Measurements from ENCODE around the gene CHRNA10.

Gene CHRNA10

GRCh38 chr11:3671334-3672254 lies at the start of gene CHRNA10:
Gene CHRNA10, minus strand, starts transcription at chr11:3671384. Its CDS starts 72 bp downstream, at chr11:3671312.
- Histone ChIP-seq H3K27ac (no peak within 1 kb of the TSS), H3K4me3 (no peak within 1 kb of the TSS)

- Histone ChIP-seq H3K4me3 (no peak overlapping the region), H3K27ac (no peak overlapping the region)
These were observed 41.1 kb upstream of the CHRNA10 start for GRCh38 chr11:3712274-3712673.

- Histone ChIP-seq H3K27ac (peak overlapping the region in 2 of 21 experiments; percentile 17), H3K4me3 (no peak overlapping the region)
These were observed 39.5 kb upstream of the CHRNA10 start for GRCh38 chr11:3710485-3711259.

- H3K27ac ChIP-seq, result peak overlapping the region in 1 of 21 experiments; percentile 17
- no peak overlapping the region for H3K4me3 ChIP-seq
These were observed 38.8 kb upstream of the CHRNA10 start for GRCh38 chr11:3709977-3710376.

GRCh38 chr11:3707176-3707575 lies 36.0 kb upstream of the CHRNA10 start:
- Histone ChIP-seq H3K27ac (no peak overlapping the region), H3K4me3 (no peak overlapping the region)

GRCh38 chr11:3703383-3703782 lies 32.2 kb upstream of the CHRNA10 start:
- H3K4me3 ChIP-seq, result no peak overlapping the region
- no peak overlapping the region for H3K27ac ChIP-seq

GRCh38 chr11:3700910-3701309 lies 29.7 kb upstream of the CHRNA10 start:
- Histone ChIP-seq H3K4me3 (no peak overlapping the region), H3K27ac (no peak overlapping the region)

GRCh38 chr11:3700410-3700809 lies 29.2 kb upstream of the CHRNA10 start:
- no peak overlapping the region for H3K4me3 ChIP-seq
- H3K27ac ChIP-seq, result no peak overlapping the region

GRCh38 chr11:3686751-3687150 lies 15.6 kb upstream of the CHRNA10 start:
- Histone ChIP-seq H3K27ac (no peak overlapping the region), H3K4me3 (no peak overlapping the region)

GRCh38 chr11:3685923-3686322 lies 14.7 kb upstream of the CHRNA10 start:
- H3K27ac ChIP-seq, result no peak overlapping the region

GRCh38 chr11:3684819-3685172 lies 13.6 kb upstream of the CHRNA10 start:
- H3K27ac ChIP-seq, result no peak overlapping the region
- H3K4me3 ChIP-seq, result no peak overlapping the region

More at GRCh38 chr11:3685923-3686322, 14.7 kb upstream of the CHRNA10 start:
- H3K4me3 ChIP-seq, result no peak overlapping the region

GRCh38 chr11:3684129-3684818 lies 13.1 kb upstream of the CHRNA10 start:
- H3K27ac ChIP-seq, result no peak overlapping the region
- no peak overlapping the region for H3K4me3 ChIP-seq

GRCh38 chr11:3683039-3683438 lies 11.9 kb upstream of the CHRNA10 start:
- H3K4me3 ChIP-seq, result no peak overlapping the region
- H3K27ac ChIP-seq, result no peak overlapping the region

- no peak overlapping the region for H3K4me3 ChIP-seq
- H3K27ac ChIP-seq, result no peak overlapping the region
These were observed 7.9 kb upstream of the CHRNA10 start for GRCh38 chr11:3679077-3679476.

- no peak overlapping the region for H3K27ac ChIP-seq
- H3K4me3 ChIP-seq, result no peak overlapping the region
These were observed 4.8 kb upstream of the CHRNA10 start for GRCh38 chr11:3675971-3676370.

- Histone ChIP-seq H3K4me3 (no peak overlapping the region), H3K27ac (no peak overlapping the region)
These were observed 3.0 kb upstream of the CHRNA10 start for GRCh38 chr11:3674189-3674588.

GRCh38 chr11:3669742-3670183 lies 1.4 kb downstream of the CHRNA10 start:
- H3K27ac ChIP-seq, result no peak overlapping the region
- no peak overlapping the region for H3K4me3 ChIP-seq

- Histone ChIP-seq H3K4me3 (no peak overlapping the region), H3K27ac (no peak overlapping the region)
These were observed 2.1 kb downstream of the CHRNA10 start for GRCh38 chr11:3669128-3669527.

GRCh38 chr11:3667149-3668035 lies 3.8 kb downstream of the CHRNA10 start:
- Histone ChIP-seq H3K4me3 (no peak overlapping the region), H3K27ac (no peak overlapping the region)

Measured in skin epidermis (tissue), 12 donors.